ENCODE measurements around the gene DGKZ.

DGKZ gene

GRCh38 chr11:46404476-46405017, 57.3 kb downstream of the DGKZ start:
- DNase-seq, result no peak

GRCh38 chr11:46407635-46408034, 60.4 kb downstream of the DGKZ start:
- no peak for DNase-seq

DNA sequence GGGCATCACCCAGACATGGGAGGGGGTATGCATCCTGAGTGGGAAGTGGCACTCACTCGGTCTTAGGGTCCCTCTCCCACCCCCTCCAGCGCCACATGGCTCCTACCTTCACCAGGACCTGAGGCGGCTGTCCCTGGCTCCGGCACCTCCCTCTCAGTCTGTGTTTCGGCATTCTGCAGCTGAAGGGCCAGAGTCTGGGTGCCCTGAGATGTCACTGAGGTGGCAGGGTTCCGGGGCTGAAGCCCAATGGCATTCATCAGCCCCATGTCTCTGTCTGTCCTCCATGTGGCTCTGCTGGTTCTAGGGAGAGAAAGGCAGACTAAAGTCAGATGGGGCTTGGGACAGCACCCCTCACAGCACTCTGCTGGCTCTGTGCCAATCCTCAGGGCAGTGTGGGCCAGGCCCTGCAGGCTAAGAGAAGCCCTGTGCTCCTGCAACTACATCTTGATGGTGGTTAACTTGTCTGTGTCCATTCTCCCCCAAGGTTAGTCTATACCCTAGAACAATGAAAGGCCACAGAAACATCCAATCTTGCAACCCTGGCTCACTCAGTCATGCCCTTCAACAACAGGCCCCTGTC, 61.2 kb downstream of the DGKZ start:
- no peak for DNase-seq

GRCh38 chr11:46410021-46410420, 62.8 kb downstream of the DGKZ start:
- DNase-seq, result no peak

DNA sequence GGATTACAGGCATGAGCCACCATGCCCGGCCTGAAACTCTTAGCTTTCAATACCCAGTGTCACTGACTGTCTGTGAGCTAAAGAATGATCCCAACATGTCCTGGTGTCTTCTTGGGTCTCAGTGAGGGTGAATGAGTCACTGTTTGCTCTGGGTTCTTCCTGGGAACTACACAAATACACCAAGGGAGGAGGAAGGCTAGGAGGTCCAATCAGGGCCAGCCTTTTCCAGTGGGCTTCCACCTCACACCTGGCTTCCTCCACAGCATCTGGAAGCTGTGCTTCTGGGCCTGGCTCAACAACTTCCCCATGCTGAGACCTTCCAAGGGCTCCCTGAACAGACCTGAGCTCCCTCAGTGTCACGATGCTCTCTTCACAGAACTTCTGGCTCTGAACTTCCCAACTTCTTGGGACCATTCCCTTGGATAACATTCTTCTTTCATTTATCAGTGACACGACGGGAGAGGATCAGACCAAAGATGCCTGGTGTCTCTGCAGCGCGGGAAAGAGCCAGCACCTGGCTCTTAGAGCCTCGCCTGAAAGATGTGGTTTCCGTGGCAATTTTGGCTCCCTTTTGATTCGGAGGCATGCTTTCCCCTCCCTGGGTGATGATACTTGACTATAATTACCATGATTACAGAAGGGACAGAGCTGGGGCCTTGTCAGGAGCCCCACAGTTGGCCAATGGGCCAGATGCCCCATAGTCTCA, 66.7 kb downstream of the DGKZ start:
- no peak for DNase-seq

GRCh38 chr11:46414466-46414796, 67.2 kb downstream of the DGKZ start:
- no peak for DNase-seq

DNA sequence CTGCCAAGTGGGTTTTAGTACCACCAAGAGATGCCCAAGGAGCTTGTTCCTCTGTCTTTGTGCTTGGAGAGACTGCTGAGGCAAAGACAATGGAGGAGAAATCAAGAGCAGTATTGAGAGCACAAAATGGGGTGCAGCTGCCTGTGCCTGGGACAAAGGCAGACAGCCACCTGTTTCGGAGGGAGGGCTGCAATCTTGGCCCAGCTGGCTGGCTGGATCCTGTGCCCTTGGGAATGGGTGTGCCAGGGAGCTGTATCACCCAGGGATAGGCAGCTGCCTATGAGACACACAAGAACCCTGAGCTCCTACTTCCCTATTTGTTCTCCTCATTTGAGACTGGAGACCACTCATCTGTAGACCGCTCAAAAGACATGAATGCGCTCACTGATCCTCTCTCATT, 67.6 kb downstream of the DGKZ start:
- DNase-seq, result no peak

- no peak for DNase-seq
Observed at GRCh38 chr11:46417711-46418110, 70.4 kb downstream of the DGKZ start.

DNA sequence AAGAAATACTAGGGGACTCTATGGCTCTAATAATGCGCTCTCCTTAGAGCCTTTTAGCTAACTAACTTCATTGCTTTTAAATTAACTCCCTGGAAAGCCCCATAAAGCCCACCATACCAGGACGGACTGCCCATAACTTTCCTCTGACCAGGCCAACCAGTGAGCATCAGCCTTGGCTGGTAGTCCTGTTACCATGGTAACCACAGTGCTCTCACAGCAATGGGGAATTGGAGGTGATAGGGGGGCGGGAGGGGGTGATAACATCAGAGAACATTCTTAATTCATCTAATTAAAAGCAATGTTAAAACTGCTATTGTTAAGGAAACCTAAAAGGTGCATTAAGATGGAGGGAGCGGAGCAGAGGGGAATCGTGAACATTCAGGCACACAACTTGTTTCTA, 71.5 kb downstream of the DGKZ start:
- DNase-seq, result no peak

GRCh38 chr11:46420513-46420912, 73.2 kb downstream of the DGKZ start:
- no peak for DNase-seq

DNA sequence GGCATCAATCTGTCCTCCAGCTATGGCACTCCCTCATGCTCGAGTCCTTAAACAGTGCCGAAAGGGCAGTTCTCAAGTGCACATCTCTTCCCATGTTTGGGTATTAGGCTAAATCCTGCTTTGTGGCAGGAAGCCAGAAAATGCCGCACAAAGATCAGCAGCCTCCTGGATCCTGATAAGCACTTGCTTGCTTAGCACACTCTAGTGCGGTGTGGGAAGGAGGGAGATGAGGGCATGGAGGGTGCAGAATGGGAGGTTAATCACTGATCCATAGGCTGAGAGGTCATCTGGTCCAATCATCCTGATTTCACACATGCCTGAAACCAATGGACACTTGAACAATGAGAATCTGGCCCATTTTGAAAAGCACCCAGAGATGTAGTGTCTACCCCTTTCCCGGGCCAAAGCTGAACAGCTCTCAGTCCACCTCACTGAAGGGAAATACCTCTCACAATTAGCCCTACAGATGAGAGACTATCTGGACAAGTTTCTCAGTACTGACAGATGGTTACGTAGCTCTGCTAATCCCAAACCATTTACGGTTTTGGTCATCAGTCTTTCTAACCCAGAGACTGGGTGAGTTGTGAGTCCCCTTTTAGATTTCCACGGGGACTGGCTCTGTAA, 74.1 kb downstream of the DGKZ start:
- no peak for DNase-seq

DNA sequence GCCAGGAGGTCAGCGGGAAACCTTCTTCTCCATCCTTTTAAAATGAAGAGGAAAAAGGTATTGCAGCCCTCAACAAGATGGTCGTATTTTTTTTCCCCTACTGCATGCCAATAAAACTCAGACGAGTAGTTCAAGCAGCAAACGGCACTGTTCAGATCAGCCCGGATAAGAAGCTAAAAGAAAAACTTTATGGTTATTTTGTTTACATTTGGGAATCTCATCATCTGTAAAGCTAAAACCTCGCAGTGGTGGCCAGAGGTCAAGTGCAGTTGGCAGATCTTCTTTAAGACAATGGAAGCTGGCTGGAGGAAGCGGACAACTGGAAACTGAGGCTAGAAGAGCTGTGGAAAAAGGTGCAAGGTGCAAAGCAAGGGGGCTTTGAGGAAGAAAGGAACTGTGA, 75.3 kb downstream of the DGKZ start:
- DNase-seq, result no peak

DNA sequence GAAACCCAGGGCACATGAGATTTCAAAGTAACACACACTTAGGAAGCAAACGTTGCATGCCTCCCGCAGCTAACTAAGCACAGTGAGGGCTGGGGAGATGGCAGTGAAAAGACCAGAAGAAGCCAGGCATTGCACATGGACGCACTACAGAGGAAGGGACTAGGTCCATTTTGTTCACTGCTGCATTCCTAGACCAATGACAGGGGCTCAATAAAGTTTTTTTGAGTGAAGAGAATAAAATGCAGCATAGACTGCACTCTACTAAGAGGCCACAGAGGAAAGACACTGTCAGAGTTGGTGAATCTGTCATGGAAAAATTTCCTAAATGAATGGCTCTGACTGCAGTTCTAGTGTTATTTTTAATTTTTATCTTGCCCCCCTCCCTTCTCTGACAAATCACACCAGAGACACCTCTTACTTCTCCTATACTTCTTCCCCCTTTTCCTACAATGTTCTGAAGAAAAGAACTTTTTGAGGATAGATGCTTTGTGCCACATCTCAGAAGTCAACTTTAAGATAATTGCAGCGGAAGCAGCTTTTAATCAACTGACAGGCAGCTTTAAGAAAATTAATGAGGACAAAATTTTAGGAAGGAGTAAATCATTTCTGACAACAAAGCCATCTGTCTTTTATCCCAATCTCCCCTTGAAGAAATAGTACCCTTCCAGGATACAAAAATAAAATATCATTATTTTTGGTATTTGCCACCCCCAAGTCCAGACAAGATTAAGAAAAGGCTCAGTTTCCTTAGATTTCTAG, 79.1 kb downstream of the DGKZ start:
- no peak for DNase-seq

- DNase-seq, result no peak
Observed at GRCh38 chr11:46427364-46427763, 80.1 kb downstream of the DGKZ start.

DNA sequence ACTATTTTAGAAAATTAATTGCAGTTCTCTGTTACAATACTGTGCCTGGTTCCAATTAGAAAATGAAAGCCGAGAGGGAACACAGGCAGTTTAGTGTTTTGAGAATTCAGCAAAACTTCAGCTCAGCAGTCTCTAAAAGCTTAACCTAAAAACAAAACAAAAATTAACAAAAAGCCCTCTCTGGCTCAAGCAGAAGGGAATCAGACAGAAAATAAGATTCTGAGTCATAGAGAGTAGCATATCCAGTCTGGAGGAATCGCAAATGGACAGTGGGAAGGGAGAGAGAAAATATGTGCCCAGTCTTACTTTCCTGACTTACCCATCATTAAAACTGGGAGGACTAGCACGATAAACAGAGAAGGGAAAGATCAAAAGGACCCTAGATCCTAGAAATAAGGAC, 82.5 kb downstream of the DGKZ start:
- no peak for DNase-seq
